Spleen (tissue), 7 donors: ENCODE results near the gene SCIN.

Experiments used
- CTCF ChIP-seq, 11 experiments: fragments of 200-600 bp in 7 of 11; fragments of 450-650 bp in 4 of 11; sonication (generic) in 4 of 11; IDR thresholded peaks in 8 of 11; conservative IDR thresholded peaks in 3 of 11; 1 replicate in 7 of 11; 2 replicates in 4 of 11; pipeline versions ENCODE4 v1.4.0 to v1.8.0; 2016 to 2021; ENCODE audit warnings: antibody characterized with exemption in 11 of 11, inconsistent platforms in 4 of 11, mild to moderate bottlenecking in 1 of 11
- POLR2A ChIP-seq, 3 donors: fragments of 450-650 bp; IDR thresholded peaks; one replicate each; pipeline ENCODE4 v1.5.1; 2017; ENCODE audit warnings: antibody characterized with exemption in 3 of 3, mild to moderate bottlenecking in 1 of 3
- donor health status: DM: no; HTN: no; CAD: no; lungs with moderate emphysema.
- donor health status: DM: no; HTN: no; CAD: no.
- donor health status: DM: no; HTN: no; CAD: no.

GRCh38 chr7:12625836-12626235 lies 55.3 kb downstream of the SCIN start:
- no peak for TF ChIP-seq CTCF (IDR thresholded peaks at IDR 0.05 in 8 of 11, conservative IDR thresholded peaks at IDR 0.05 in 3 of 11)
- TF ChIP-seq POLR2A (IDR thresholded peaks at IDR 0.05), result no peak
